Measurements from ENCODE around the gene ZSCAN22.

Gene ZSCAN22

DNA sequence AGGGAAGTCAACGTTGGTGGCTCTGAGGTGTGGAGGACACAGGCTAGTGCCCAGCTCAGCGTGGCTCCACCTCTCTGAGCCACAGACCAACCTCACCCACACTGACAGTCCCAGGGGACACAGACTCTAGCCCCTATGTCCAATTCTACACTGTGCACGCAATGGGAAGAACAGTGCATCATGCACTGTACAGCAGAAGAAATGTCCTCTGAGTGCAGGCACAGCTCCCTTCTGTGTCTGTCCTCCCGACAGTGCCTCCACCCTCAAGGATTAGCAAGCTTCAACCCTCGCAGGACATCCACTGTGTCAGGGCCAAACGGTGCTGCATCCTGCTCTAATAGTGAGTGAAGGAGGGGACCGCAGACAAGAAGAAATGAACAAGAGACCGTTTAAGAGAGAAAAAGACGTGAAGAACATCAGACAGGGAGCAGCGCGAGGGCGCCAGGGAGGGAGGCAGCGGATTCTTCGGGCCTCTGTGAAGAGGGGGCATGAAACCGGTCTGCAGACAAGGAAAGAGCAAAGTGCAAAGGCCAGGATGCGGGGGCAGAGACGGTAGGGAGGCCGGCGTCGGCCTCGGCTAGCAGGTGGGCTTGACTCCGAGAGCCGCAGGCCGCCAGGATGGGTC is 53.4 kb downstream of the ZSCAN22 start:
- DNase-seq: no peak

DNA sequence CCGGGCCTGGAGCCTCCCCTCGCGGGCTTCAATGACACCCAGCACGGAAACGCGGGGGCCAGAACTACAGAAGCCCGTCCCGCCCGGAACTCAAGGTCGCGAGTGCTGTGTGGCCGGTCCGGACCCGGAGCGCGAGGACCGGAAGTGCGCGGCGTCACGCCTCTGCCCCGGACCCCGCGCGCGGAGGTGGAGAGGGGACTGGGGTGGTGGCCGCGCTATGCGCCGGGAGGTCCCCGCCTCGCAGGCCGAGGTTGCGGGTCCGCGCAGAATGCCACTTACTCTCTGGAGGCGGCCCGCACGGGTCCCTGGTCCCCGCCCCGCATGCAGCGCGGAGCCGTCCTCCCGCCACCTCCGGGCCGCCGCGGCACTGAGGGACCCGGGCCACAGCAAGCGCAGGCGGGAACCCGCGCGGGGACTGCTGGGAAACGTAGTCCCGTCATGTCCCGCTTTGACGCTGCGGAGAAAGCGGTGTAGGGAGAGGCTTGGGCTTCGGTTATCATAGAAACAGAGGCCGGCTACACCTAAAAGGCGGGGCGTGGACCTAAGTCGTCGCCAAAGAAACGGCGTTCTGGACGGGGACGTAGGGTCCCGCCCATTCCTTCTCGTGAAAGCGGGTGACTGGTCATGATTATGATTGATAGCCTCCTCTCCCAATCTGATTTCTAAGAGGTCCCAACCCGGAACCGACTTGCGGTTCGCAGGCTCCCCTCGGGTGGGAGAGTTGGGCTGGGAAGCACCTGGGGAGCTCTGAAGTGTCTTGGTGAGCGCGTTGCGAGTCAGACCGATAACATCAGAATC is 54.1 kb downstream of the ZSCAN22 start, which contains the start of gene ZNF837:
Gene ZNF837, minus strand, starts transcription at position 369 of the 798 bp plus-strand sequence. CDS start 11,698 bp downstream, outside the sequence.
- peak; percentile 99 for DNase-seq

DNA sequence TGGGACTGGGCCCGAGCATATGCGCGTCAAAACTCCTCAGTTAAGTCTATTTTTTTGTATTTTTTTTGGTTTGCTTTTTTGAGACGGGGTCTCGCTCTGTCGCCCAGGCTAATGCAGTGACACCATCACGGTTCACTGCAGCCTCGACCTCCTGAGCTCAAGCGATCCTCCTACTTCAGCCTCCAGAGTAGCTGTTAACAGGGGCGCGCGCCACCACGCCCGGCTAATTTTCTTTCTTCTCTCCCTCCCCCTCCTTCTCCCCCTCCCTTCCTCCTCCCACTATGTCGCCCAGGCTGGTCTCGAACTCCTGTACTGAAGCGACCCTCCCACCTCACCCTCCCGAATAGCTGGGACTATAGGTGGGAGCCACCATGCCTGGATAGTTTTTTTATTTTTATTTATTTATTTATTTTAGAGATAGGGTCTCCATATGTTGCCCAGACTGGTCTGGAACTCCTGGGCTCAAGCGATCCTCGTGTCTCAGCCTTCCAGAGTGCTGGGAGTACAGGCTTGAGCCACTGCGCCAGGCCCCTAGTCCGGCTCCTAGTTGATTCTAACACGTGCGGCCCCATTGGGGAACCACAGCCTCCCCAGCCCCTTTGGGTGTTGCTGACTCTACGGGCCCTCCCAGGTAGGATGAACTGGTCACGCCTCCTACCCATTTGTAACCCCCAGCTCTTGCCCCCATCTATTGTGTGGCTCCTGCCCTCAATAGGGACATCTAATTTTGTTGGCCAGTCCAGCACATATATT is 54.8 kb downstream of the ZSCAN22 start:
- DNase-seq: no peak

DNA sequence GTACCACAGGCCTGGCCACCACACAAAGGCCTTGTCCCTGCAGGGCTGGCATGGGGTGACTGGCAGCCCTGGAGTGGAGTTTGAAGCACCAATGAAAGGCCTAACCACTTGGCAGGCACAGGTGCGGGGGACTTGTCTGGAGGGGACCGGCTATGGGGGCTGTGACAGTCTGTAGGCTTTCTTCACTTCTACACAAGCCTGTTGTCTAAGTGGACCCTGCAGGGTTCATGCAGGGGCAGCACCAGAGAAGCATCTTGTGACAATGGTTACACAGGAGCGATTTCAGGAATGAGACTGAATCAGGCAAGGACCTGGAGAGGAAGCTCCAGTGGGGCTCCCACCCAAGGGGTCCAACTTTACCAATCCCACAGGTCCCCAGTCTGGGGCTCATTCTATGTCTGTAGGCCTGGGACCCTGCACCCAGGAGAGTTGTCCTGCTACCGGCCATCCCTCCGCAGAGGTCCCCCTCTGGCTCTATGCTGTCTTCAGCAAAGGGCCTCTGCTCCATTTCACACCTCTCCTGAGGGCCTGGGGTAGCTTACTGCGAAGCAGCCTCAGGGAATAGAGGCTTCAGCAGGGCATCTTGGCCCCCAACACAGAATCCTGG is 56.3 kb downstream of the ZSCAN22 start:
- no peak for DNase-seq

DNA sequence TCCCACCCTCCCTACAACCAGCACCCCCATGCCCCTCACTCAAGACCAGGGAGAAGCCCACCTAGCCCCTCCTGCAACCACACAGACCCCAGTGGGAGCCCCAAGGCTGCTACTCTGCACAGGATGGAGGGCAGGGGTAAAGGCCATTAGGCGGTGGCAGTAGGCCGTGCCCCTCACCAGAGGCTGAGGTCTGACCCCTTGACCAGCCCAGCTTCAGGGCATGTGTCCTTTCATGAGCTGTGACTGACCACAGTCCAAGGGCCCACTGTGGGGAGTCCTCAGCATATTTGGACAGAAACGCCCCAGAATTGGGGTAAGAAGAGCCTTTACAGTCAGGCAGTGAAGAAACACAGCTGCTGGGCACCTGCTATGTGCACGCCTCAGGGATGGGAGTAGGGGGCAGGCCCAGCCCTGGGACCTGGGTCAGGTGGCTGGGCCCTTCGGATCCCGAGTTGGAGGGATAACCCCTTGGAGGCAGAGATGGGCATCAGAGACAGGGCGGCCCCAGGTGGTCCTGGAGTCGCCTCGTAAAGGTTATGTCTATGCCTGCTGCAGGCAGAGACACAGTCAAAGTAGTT is 58.6 kb downstream of the ZSCAN22 start:
- DNase-seq: no peak

DNA sequence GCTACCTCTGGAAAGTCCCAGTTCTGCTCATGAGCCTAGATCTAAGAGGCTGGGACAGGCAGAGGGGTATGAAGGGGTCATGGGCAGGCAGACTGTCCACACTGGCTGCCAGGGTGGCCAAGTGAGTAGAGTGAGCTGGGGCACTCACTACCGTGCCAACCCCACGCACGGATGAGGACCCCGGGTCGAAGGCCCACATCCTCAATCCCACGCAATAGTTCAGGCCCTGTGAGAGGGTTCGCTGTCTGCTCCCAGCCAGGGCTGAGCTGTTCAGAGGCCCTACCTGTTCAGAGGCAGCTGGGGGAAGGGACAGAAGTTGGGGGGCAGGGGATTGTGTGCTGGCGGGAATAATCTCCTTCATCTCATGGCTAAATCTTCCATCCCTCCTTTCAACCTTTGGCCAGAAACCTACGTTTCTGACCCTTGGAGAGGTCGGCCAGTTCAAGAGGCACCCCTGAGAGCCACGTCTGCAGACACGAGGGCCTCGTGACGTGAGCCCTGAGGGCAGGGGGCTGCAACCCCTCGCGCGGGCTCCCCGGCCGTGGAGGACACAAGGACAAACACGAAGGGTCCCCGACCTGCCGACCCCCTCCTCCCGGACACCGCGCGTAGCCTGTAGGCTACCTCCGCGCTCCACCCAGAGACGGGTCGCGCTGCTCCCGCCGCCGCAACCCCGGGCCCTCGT is 59.2 kb downstream of the ZSCAN22 start:
- DNase-seq: no peak

DNA sequence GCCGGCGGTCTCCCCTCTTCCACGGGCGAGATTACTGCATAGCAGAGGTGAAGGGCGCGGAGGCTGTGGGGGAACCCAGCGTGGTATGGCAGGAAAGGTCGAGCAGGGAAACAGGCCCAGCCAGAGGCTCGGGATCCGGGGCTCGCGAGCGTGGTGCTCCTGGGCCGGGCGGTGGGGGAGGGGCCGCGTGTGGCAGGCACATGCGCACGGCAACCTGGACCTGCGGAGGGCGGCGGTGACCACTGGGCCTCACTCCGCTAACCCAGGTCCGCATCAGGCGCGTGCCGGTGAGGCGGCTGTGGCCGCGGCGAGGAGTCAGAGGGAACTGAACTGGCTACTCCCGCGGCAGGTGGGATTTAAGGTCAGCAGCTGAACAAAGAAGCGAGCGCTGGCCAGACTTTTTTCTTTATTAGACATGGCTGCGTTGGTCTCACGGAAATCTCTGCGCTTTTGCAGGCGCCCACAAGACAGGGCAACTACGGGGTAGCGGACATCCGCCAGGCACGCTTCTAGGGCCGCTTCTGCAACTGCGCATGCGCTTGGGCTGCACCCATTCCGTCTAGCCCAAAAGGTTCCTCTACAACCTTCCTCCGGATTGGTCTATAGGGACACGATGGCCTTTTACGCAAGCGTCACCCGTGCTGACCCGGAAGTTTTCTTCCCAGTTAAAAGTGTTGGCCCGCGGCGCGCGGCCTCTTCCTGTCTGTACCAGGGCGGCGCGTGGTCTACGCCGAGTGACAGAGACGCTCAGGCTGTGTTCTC is 60.0 kb downstream of the ZSCAN22 start, which contains the start of gene RPS5:
Gene RPS5, plus strand, starts transcription at position 694 of the 762 bp plus-strand sequence. CDS start 869 bp downstream, outside the sequence.
- peak; percentile 94 for DNase-seq

DNA sequence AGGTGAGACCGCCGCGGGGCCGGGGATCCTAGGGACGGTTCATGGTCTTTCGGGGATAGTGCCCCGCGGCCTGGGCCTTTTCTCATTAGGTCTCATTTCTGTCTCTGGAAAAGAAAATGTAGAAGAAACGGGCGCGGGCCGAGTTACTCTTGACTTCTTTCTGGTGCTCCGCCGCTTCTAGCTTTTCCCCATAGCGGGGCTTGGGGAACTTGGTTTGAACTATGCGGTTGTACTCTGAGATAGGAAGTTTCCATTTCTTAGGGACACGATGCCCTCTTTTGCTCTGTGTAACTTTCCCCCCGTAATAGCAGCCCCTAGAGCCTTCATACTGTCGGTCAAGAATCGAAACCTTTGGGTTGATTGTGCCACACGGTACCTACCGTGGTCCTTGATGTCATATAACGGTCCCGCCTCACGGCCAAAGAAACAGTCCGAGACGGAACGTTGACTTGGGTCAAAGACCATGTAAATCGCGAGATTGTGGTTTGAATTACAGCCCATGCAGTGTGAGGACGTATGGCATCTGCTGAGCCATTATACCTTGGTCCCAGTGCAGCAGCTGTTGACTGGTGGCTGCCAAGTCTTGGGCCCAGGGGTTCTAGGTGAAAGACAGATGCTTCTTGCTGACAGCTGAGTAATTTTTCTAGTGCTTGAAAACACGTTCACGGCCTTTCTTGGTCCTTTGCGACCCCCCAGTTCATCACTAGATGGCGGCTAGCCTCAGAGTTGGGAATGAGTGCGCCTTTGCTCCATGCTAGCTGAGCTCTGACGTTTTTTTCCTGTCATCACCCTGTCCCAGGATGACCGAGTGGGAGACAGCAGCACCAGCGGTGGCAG is 60.8 kb downstream of the ZSCAN22 start:
- DNase-seq: no peak

DNA sequence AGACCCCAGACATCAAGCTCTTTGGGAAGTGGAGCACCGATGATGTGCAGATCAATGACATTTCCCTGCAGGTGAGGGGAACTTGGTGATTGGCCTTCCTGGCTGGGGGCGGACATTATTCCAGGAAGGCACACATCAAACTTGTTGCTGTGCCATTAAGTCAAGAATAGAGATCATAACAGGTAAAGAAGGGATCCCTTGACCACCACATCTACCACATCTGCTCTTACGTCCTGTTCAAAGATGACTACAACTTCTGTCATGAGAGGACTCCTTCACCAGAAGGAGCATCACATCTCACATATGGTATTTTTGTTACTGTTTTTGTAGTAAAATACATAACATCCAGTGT is 61.4 kb downstream of the ZSCAN22 start:
- DNase-seq: no peak

Measured in NCI-H524 treated with DMSO at 0.1 percent for 48 hours (cell line).